A673 (cell line): ENCODE results near the gene TMEM88.

Source experiments
- CTCF ChIP-seq: fragments of 300-800, 200-600 bp; sonication (generic); conservative IDR thresholded peaks from 2 replicates; pipeline ENCODE4 v1.5.1; 2017; ENCODE audit warnings: low read depth, mild to moderate bottlenecking, antibody characterized with exemption, low read length, moderate library complexity, mixed read lengths
- EZH2 ChIP-seq: fragments of 200-600 bp; sonication (generic); IDR thresholded peaks from 2 replicates; pipeline ENCODE4 v1.6.1; 2017; ENCODE audit warnings: borderline replicate concordance, low read depth, mild to moderate bottlenecking, mixed read lengths, antibody characterized with exemption, low read length; ENCODE audit not compliant: poor library complexity, severe bottlenecking

DNA sequence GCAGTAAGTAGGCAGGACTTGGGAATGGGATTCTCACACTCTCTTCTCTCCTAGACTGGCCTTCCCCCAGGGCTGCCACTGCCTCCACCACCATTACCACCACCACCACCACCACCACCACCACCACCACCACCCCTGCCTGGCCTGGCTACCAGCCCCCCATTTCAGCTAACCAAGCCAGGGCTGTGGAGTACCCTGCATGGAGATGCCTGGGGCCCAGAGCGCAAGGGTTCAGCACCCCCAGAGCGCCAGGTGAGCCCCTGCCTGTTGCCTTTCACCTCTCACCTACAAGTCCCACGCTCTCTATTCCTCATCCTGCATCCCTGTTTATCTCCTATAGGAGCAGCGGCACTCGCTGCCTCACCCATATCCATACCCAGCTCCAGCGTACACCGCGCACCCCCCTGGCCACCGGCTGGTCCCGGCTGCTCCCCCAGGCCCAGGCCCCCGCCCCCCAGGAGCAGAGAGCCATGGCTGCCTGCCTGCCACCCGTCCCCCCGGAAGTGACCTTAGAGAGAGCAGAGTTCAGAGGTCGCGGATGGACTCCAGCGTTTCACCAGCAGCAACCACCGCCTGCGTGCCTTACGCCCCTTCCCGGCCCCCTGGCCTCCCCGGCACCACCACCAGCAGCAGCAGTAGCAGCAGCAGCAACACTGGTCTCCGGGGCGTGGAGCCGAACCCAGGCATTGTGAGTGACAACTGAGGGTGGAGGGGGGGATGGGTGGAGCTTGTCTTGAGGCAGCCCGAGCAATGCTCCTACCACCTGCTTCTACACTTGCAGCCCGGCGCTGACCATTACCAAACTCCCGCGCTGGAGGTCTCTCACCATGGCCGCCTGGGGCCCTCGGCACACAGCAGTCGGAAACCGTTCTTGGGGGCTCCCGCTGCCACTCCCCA is 7.9 kb upstream of the TMEM88 start:
- TF ChIP-seq CTCF (no peak), EZH2 (no peak)
